ENCODE data around the gene THRA.

Gene THRA

DNA sequence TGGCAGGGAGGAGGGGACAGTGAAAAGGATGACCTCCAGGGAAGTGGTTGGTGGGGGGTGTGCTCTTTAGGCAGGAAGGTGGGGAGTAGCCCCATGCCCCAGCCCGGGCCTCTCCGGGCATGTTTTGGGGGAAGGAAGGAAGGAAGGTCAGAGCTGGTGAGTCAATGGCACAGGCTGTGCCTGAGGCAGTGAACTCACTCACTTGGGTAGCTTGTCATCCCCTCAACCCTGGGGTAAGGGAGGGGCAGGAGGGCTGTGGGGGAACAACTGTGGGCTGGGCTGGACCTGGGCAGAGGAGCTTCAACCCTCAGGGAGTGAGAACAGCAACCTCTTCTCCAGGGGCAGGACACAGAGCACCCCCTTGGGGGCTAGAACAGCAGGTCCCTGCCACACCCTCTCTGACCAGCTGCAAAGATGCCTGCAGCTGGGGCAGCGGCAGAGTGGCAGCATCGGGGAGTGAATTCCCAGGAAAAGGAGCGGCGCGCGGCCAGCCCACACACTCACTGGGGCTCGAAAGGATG is 41.3 kb upstream of the THRA start:
- peaks cover 66% of the 10 kb centered on the region for H3K36me3 ChIP-seq (ENCODE audit: control insufficient read depth, insufficient read depth, low read length)
- no peak overlapping the region for H3K27ac ChIP-seq (ENCODE audit: low read depth, low read length)
- no peaks in the 10 kb centered on the region for H3K27me3 ChIP-seq (ENCODE audit: control insufficient read depth, insufficient read depth, low read length)
- H3K4me1 ChIP-seq (ENCODE audit: control insufficient read depth, insufficient read depth, low read length) = peaks cover 15% of the 10 kb centered on the region
- no peak overlapping the region for H3K9ac ChIP-seq (ENCODE audit: low read depth, low read length)
- no peaks in the 10 kb centered on the region for H3K9me3 ChIP-seq (ENCODE audit: control insufficient read depth, insufficient read depth, low read length)
- H3K4me3 ChIP-seq (ENCODE audit: low read depth, low read length) = no peak overlapping the region

- H3K27ac ChIP-seq (ENCODE audit: low read depth, low read length) = no peak overlapping the region
- H3K4me3 ChIP-seq (ENCODE audit: low read depth, low read length) = no peak overlapping the region
- H3K4me1 ChIP-seq (ENCODE audit: control insufficient read depth, insufficient read depth, low read length) = peaks cover 18% of the 10 kb centered on the region
- no peak overlapping the region for H3K9ac ChIP-seq (ENCODE audit: low read depth, low read length)
- H3K36me3 ChIP-seq (ENCODE audit: control insufficient read depth, insufficient read depth, low read length) = peaks cover 67% of the 10 kb centered on the region
- no peaks in the 10 kb centered on the region for H3K9me3 ChIP-seq (ENCODE audit: control insufficient read depth, insufficient read depth, low read length)
- H3K27me3 ChIP-seq (ENCODE audit: control insufficient read depth, insufficient read depth, low read length) = no peaks in the 10 kb centered on the region
Observed at GRCh38 chr17:40022497-40022896, 40.3 kb upstream of the THRA start.

GRCh38 chr17:40022961-40023541 is 39.7 kb upstream of the THRA start:
- Histone ChIP-seq H3K4me3 (ENCODE audit: low read depth, low read length) (no peak overlapping the region), H3K9me3 (ENCODE audit: control insufficient read depth, insufficient read depth, low read length) (no peaks in the 10 kb centered on the region), H3K27ac (ENCODE audit: low read depth, low read length) (no peak overlapping the region), H3K4me1 (ENCODE audit: control insufficient read depth, insufficient read depth, low read length) (peaks cover 15% of the 10 kb centered on the region), H3K27me3 (ENCODE audit: control insufficient read depth, insufficient read depth, low read length) (no peaks in the 10 kb centered on the region), H3K9ac (ENCODE audit: low read depth, low read length) (no peak overlapping the region), H3K36me3 (ENCODE audit: control insufficient read depth, insufficient read depth, low read length) (peaks cover 70% of the 10 kb centered on the region)

GRCh38 chr17:40023590-40024292 is 39.0 kb upstream of the THRA start:
- no peak overlapping the region for H3K27ac ChIP-seq (ENCODE audit: low read depth, low read length)
- peaks cover 10% of the 10 kb centered on the region for H3K4me1 ChIP-seq (ENCODE audit: control insufficient read depth, insufficient read depth, low read length)
- no peak overlapping the region for H3K4me3 ChIP-seq (ENCODE audit: low read depth, low read length)
- H3K9me3 ChIP-seq (ENCODE audit: control insufficient read depth, insufficient read depth, low read length) = no peaks in the 10 kb centered on the region
- no peaks in the 10 kb centered on the region for H3K27me3 ChIP-seq (ENCODE audit: control insufficient read depth, insufficient read depth, low read length)
- no peak overlapping the region for H3K9ac ChIP-seq (ENCODE audit: low read depth, low read length)
- peaks cover 75% of the 10 kb centered on the region for H3K36me3 ChIP-seq (ENCODE audit: control insufficient read depth, insufficient read depth, low read length)

DNA sequence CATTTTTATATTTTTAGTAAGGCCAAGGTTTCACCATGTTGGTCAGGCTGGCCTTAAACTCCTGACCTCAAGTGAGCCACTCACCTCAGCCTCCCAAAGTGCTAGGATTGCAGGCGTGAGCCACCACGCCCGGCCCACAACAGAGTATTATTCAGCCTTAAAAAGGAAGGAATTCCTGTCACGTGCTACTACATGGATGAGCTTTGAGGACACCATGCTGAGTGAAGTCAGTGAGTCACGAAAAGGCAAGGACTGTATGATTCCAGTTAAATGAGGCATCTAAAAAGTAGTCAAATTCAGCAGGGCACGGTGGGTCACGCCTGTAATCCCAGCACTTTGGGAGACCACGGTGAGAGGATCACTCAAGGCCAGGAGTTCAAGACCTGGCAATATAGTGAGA is 37.9 kb upstream of the THRA start:
- no peaks in the 10 kb centered on the region for H3K9me3 ChIP-seq (ENCODE audit: control insufficient read depth, insufficient read depth, low read length)
- 0 out of 2 replicates have a peak, but pooled peaks cover 2% of the 10 kb centered on the region for H3K4me1 ChIP-seq (ENCODE audit: control insufficient read depth, insufficient read depth, low read length)
- no peak overlapping the region for H3K27ac ChIP-seq (ENCODE audit: low read depth, low read length)
- H3K27me3 ChIP-seq (ENCODE audit: control insufficient read depth, insufficient read depth, low read length) = no peaks in the 10 kb centered on the region
- no peak overlapping the region for H3K4me3 ChIP-seq (ENCODE audit: low read depth, low read length)
- peaks cover 80% of the 10 kb centered on the region for H3K36me3 ChIP-seq (ENCODE audit: control insufficient read depth, insufficient read depth, low read length)
- no peak overlapping the region for H3K9ac ChIP-seq (ENCODE audit: low read depth, low read length)

- Histone ChIP-seq H3K9ac (ENCODE audit: low read depth, low read length) (no peak overlapping the region), H3K4me3 (ENCODE audit: low read depth, low read length) (no peak overlapping the region), H3K27ac (ENCODE audit: low read depth, low read length) (no peak overlapping the region), H3K9me3 (ENCODE audit: control insufficient read depth, insufficient read depth, low read length) (no peaks in the 10 kb centered on the region), H3K36me3 (ENCODE audit: control insufficient read depth, insufficient read depth, low read length) (peaks cover 74% of the 10 kb centered on the region), H3K27me3 (ENCODE audit: control insufficient read depth, insufficient read depth, low read length) (no peaks in the 10 kb centered on the region), H3K4me1 (ENCODE audit: control insufficient read depth, insufficient read depth, low read length) (0 out of 2 replicates have a peak, but pooled peaks cover 2% of the 10 kb centered on the region)
Observed at GRCh38 chr17:40025559-40025958, 37.2 kb upstream of the THRA start.

DNA sequence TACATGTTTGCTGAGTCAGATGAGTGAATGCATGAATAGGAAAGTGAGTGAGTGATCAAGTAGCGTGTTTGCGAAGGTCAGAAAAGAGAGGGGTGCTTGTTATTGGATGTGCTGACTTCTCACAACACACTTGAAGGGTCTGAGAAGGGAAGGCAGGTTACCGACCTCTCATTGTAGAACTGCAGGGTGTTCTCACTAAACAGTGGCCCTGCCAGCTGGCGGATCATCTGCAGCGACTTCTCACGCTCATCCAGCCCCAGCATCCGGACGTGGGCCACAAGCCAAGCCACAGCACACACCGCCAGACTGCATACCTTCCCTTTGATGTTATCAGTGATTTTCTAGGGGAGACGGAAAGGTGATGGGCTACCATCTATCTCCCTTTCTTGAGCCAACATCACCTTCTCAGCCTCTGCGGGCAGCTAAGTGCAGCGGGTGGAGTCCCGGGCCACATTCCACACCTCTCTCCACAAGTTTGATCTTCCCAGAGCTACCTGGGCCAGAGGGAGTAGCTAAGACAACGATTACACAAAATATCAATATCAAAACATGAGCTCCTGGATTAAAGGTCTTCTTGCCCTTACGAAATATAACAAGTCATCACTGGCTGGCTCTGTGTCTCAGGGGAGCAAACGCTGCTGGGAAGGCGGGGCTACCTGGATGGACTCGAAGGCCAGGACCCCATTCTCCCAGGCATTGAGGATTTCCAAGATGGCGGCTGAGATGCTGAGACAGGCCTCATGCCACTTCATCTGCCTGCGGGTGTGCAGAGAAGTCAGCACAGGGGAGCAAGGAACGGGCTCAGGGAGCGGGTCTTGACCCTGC is 36.6 kb upstream of the THRA start:
- Histone ChIP-seq H3K4me3 (ENCODE audit: low read depth, low read length) (no peak overlapping the region), H3K9ac (ENCODE audit: low read depth, low read length) (no peak overlapping the region), H3K9me3 (ENCODE audit: control insufficient read depth, insufficient read depth, low read length) (no peaks in the 10 kb centered on the region), H3K27me3 (ENCODE audit: control insufficient read depth, insufficient read depth, low read length) (no peaks in the 10 kb centered on the region), H3K36me3 (ENCODE audit: control insufficient read depth, insufficient read depth, low read length) (peaks cover 77% of the 10 kb centered on the region), H3K4me1 (ENCODE audit: control insufficient read depth, insufficient read depth, low read length) (0 out of 2 replicates have a peak, but pooled peaks cover 2% of the 10 kb centered on the region), H3K27ac (ENCODE audit: low read depth, low read length) (no peak overlapping the region)

GRCh38 chr17:40026816-40027613 is 35.8 kb upstream of the THRA start:
- Histone ChIP-seq H3K4me1 (ENCODE audit: control insufficient read depth, insufficient read depth, low read length) (0 out of 2 replicates have a peak, but pooled peaks cover 2% of the 10 kb centered on the region), H3K27ac (ENCODE audit: low read depth, low read length) (no peak overlapping the region), H3K36me3 (ENCODE audit: control insufficient read depth, insufficient read depth, low read length) (peaks cover 77% of the 10 kb centered on the region), H3K9ac (ENCODE audit: low read depth, low read length) (no peak overlapping the region), H3K27me3 (ENCODE audit: control insufficient read depth, insufficient read depth, low read length) (no peaks in the 10 kb centered on the region), H3K4me3 (ENCODE audit: low read depth, low read length) (no peak overlapping the region), H3K9me3 (ENCODE audit: control insufficient read depth, insufficient read depth, low read length) (no peaks in the 10 kb centered on the region)

GRCh38 chr17:40027614-40028012 is 35.2 kb upstream of the THRA start:
- H3K4me3 ChIP-seq (ENCODE audit: low read depth, low read length) = no peak overlapping the region
- H3K36me3 ChIP-seq (ENCODE audit: control insufficient read depth, insufficient read depth, low read length) = peaks cover 77% of the 10 kb centered on the region
- H3K27ac ChIP-seq (ENCODE audit: low read depth, low read length) = no peak overlapping the region
- no peak overlapping the region for H3K9ac ChIP-seq (ENCODE audit: low read depth, low read length)
- H3K9me3 ChIP-seq (ENCODE audit: control insufficient read depth, insufficient read depth, low read length) = no peaks in the 10 kb centered on the region
- H3K4me1 ChIP-seq (ENCODE audit: control insufficient read depth, insufficient read depth, low read length) = 0 out of 2 replicates have a peak, but pooled peaks cover 2% of the 10 kb centered on the region
- no peaks in the 10 kb centered on the region for H3K27me3 ChIP-seq (ENCODE audit: control insufficient read depth, insufficient read depth, low read length)

DNA sequence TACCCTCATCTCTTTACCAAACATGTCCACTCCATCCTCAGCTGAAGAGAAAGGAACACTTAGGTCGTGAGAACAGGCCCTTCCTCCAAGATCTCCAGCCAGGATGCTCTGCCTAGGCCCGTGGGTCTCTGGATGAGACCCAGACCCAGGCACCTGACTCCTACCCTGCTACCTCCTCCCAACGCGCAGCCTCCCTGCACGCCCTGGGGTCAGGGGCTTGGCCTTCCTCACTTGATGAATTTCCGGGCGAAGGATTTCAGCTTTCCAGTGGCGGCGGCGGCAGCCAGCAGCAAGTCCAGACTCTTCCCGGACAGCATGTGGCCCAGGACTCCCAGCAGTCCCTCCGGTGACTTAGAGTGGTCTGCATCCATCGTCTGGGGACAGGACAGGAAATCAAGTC is 34.2 kb upstream of the THRA start:
- H3K4me3 ChIP-seq (ENCODE audit: low read depth, low read length) = no peak overlapping the region
- H3K36me3 ChIP-seq (ENCODE audit: control insufficient read depth, insufficient read depth, low read length) = peaks cover 79% of the 10 kb centered on the region
- H3K4me1 ChIP-seq (ENCODE audit: control insufficient read depth, insufficient read depth, low read length) = 0 out of 2 replicates have a peak, but pooled peaks cover 2% of the 10 kb centered on the region
- H3K9me3 ChIP-seq (ENCODE audit: control insufficient read depth, insufficient read depth, low read length) = no peaks in the 10 kb centered on the region
- H3K27me3 ChIP-seq (ENCODE audit: control insufficient read depth, insufficient read depth, low read length) = no peaks in the 10 kb centered on the region
- no peak overlapping the region for H3K27ac ChIP-seq (ENCODE audit: low read depth, low read length)
- H3K9ac ChIP-seq (ENCODE audit: low read depth, low read length) = no peak overlapping the region
